H1 (cell line): ENCODE results near the gene AUH. TPM values are rescaled to one million over a fixed set of nuclear protein-coding genes. Genes with fewer than 3 reads are reported as not detected.

ENCODE experiments used
- CTCF ChIA-PET: fragments of 300-600 bp; sonication (Branson Sonifier 250); formaldehyde crosslinking; loops from one replicate; lab custom pipeline; 2021; ENCODE audit not compliant: partially characterized antibody; lab: Charles Lee
- POLR2A ChIA-PET: fragments of 300-600 bp; sonication (Branson Sonifier 250); formaldehyde crosslinking; loops from one replicate; lab custom pipeline; 2021; ENCODE audit warnings: inconsistent platforms; ENCODE audit not compliant: partially characterized antibody; lab: Charles Lee
- DNase-seq, 2 experiments: peaks; one replicate each; pipeline versions ENCODE4 v3.0.0 to v3.0.0-alpha.2; 2010 to 2022; ENCODE audit warnings: low spot score in 2 of 2, low read depth in 1 of 2, mixed read lengths in 1 of 2
- FAIRE-seq: peaks from 2 replicates; lab custom pipeline; 2011; peaks lifted over from hg19 to GRCh38; lab: Jason Lieb, UNC
- H2AFZ ChIP-seq: 2 replicates; pipeline ENCODE4 v1.8.1; 2012; ENCODE audit warnings: low read length, inconsistent platforms
- H2AK5ac ChIP-seq: 2 replicates; pipeline ENCODE4 v1.6.1; 2013; ENCODE audit warnings: low read depth, low read length
- H2BK120ac ChIP-seq: replicated peaks from 2 replicates; pipeline ENCODE3; 2013; ENCODE audit warnings: low read depth, low read length, inconsistent platforms
- H2BK12ac ChIP-seq: 2 replicates; pipeline ENCODE4 v1.6.1; 2013; ENCODE audit warnings: low read depth, low read length
- H2BK15ac ChIP-seq: 2 replicates; pipeline ENCODE4 v1.6.1; 2013; ENCODE audit warnings: low read length
- H2BK20ac ChIP-seq: 2 replicates; pipeline ENCODE4 v1.6.1; 2013; ENCODE audit warnings: low read length
- H2BK5ac ChIP-seq: 2 replicates; pipeline ENCODE4 v1.6.1; 2013; ENCODE audit warnings: low read depth, low read length
- H3K14ac ChIP-seq: 2 replicates; pipeline ENCODE4 v1.6.1; 2013; ENCODE audit warnings: inconsistent platforms; ENCODE audit not compliant: insufficient read length
- H3K18ac ChIP-seq: 2 replicates; pipeline ENCODE4 v1.6.1; 2013; ENCODE audit warnings: low read length; ENCODE audit errors: extremely low read depth
- H3K23ac ChIP-seq: 2 replicates; pipeline ENCODE4 v1.6.1; 2013; ENCODE audit warnings: inconsistent platforms; ENCODE audit not compliant: insufficient read length
- H3K23me2 ChIP-seq: 2 replicates; pipeline ENCODE4 v1.6.1; 2013; ENCODE audit warnings: low read depth, low read length
- H3K27ac ChIP-seq: 2 replicates; pipeline ENCODE4 v1.6.1; 2011; ENCODE audit warnings: low read depth, low read length, inconsistent platforms
- H3K27me3 ChIP-seq, 4 experiments: replicated peaks in 1 of 4; 1 replicate in 1 of 4; 2 replicates in 3 of 4; pipeline versions ENCODE4 v1.6.1 to v1.8.1; 2011 to 2013; ENCODE audit warnings: low read length in 3 of 4, mild to moderate bottlenecking in 3 of 4, inconsistent platforms in 2 of 4, mixed read lengths in 2 of 4, moderate library complexity in 1 of 4; ENCODE audit not compliant: control insufficient read depth in 3 of 4, insufficient read depth in 3 of 4; ENCODE audit errors: extremely low read depth in 1 of 4
- H3K36me3 ChIP-seq, 4 experiments: 2 replicates each; pipeline versions ENCODE4 v1.6.1 to v1.8.1; 2011 to 2013; ENCODE audit warnings: mild to moderate bottlenecking in 4 of 4, low read length in 3 of 4, moderate library complexity in 2 of 4, control low read depth in 1 of 4, inconsistent platforms in 1 of 4; ENCODE audit not compliant: insufficient read depth in 4 of 4, control insufficient read depth in 2 of 4
- H3K4ac ChIP-seq: replicated peaks from 2 replicates; pipeline ENCODE3; 2013; ENCODE audit warnings: low read length, low read depth, mixed read lengths, inconsistent platforms; ENCODE audit not compliant: insufficient read length
- H3K4me1 ChIP-seq, 4 experiments: replicated peaks in 1 of 4; 1 replicate in 1 of 4; 2 replicates in 3 of 4; pipeline versions ENCODE4 v1.6.1 to v1.8.1; 2011 to 2013; ENCODE audit warnings: low read length in 3 of 4, inconsistent platforms in 2 of 4, mixed read lengths in 1 of 4; ENCODE audit not compliant: insufficient read depth in 4 of 4, control insufficient read depth in 3 of 4
- H3K4me2 ChIP-seq, 2 experiments: 2 replicates each; pipeline versions ENCODE4 v1.6.1 to v1.8.1; 2011 to 2013; ENCODE audit warnings: low read depth in 2 of 2, low read length in 2 of 2, control low read depth in 1 of 2, inconsistent platforms in 1 of 2, mild to moderate bottlenecking in 1 of 2; ENCODE audit not compliant: insufficient read depth in 1 of 2
- H3K4me3 ChIP-seq, 4 experiments: fragments of 200-600, 300-600 bp in 1 of 4; sonication (generic), shearing (Covaris generic), sonication (Bioruptor Twin) in 1 of 4; 2 replicates each; pipeline versions ENCODE4 v1.5.1 to v1.8.1; 2011 to 2016; ENCODE audit warnings: low read length in 4 of 4, low read depth in 3 of 4, control low read depth in 2 of 4, inconsistent platforms in 2 of 4, mild to moderate bottlenecking in 2 of 4, mixed read lengths in 1 of 4, moderate library complexity in 1 of 4; ENCODE audit not compliant: insufficient read depth in 2 of 4; ENCODE audit errors: extremely low read depth in 1 of 4
- H3K56ac ChIP-seq: replicated peaks from 2 replicates; pipeline ENCODE3; 2013; ENCODE audit warnings: low read depth, mild to moderate bottlenecking, mixed read lengths, low read length, inconsistent platforms; ENCODE audit not compliant: insufficient read length
- H3K79me1 ChIP-seq: 2 replicates; pipeline ENCODE4 v1.6.1; 2013; ENCODE audit warnings: low read depth, low read length, control low read depth
- H3K79me2 ChIP-seq, 2 experiments: 2 replicates each; pipeline versions ENCODE4 v1.6.1 to v1.8.1; 2012 to 2013; ENCODE audit warnings: low read length in 2 of 2, mild to moderate bottlenecking in 2 of 2, inconsistent platforms in 1 of 2; ENCODE audit not compliant: insufficient read depth in 2 of 2, control insufficient read depth in 1 of 2
- H3K9ac ChIP-seq, 4 experiments: replicated peaks in 1 of 4; 1 replicate in 1 of 4; 2 replicates in 3 of 4; pipeline versions ENCODE4 v1.6.1 to v1.8.1; 2011 to 2013; ENCODE audit warnings: low read depth in 3 of 4, low read length in 3 of 4, control low read depth in 2 of 4, mild to moderate bottlenecking in 2 of 4, moderate library complexity in 2 of 4, inconsistent platforms in 1 of 4; ENCODE audit errors: extremely low read depth in 1 of 4
- H3K9me3 ChIP-seq, 2 experiments: 2 replicates each; pipeline versions ENCODE4 v1.6.1 to v1.8.1; 2012 to 2013; ENCODE audit warnings: mild to moderate bottlenecking in 2 of 2, moderate library complexity in 2 of 2, control low read depth in 1 of 2, inconsistent platforms in 1 of 2, low read depth in 1 of 2, low read length in 1 of 2, mixed read lengths in 1 of 2; ENCODE audit not compliant: insufficient read depth in 2 of 2
- H4K20me1 ChIP-seq, 2 experiments: replicated peaks in 1 of 2; 2 replicates each; pipeline versions ENCODE3 to v1.8.1; 2011 to 2013; ENCODE audit warnings: inconsistent platforms in 2 of 2, low read length in 2 of 2, mild to moderate bottlenecking in 1 of 2; ENCODE audit not compliant: insufficient read depth in 2 of 2, control insufficient read depth in 1 of 2
- H4K5ac ChIP-seq: 2 replicates; pipeline ENCODE4 v1.6.1; 2013; ENCODE audit warnings: low read length, low read depth, mixed read lengths, inconsistent platforms; ENCODE audit not compliant: insufficient read length
- H4K8ac ChIP-seq: 2 replicates; pipeline ENCODE4 v1.8.0; 2013; ENCODE audit warnings: mild to moderate bottlenecking, moderate library complexity, low read length, inconsistent platforms; ENCODE audit not compliant: insufficient read depth; ENCODE audit errors: extremely low read depth
- H4K91ac ChIP-seq: replicated peaks from 2 replicates; pipeline ENCODE3; 2013; ENCODE audit warnings: low read length, mixed read lengths, inconsistent platforms; ENCODE audit not compliant: insufficient read length
- BCL11A ChIP-seq, 2 experiments: IDR thresholded peaks; one replicate each; pipeline ENCODE4 v1.6.1; 2011; ENCODE audit warnings: low read depth in 2 of 2, low read length in 2 of 2, mild to moderate bottlenecking in 2 of 2
- BRCA1 ChIP-seq: IDR thresholded peaks from 2 replicates; pipeline ENCODE4 v1.6.1; 2012; ENCODE audit warnings: low read depth, low read length, improper control_type of control experiment
- E2F6 ChIP-seq: IDR thresholded peaks from 2 replicates; pipeline ENCODE4 v1.6.1; 2012; ENCODE audit warnings: inconsistent platforms
- EZH2 ChIP-seq: fragments of 200-600 bp; sonication (generic); IDR thresholded peaks from 2 replicates; pipeline ENCODE4 v1.7.1; 2012; ENCODE audit warnings: low read depth, mild to moderate bottlenecking, moderate library complexity, low read length, inconsistent platforms; ENCODE audit not compliant: severe bottlenecking
- HDAC6 ChIP-seq: IDR thresholded peaks from one replicate; pipeline ENCODE4 v1.7.1; 2012; ENCODE audit warnings: low read depth, mild to moderate bottlenecking, inconsistent platforms, low read length, moderate library complexity
- JUN ChIP-seq: IDR thresholded peaks from 2 replicates; pipeline ENCODE4 v1.6.1; 2011; ENCODE audit warnings: low read depth, mild to moderate bottlenecking, improper control_type of control experiment, low read length
- KDM5A ChIP-seq: fragments of 200-600 bp; IDR thresholded peaks from 2 replicates; pipeline ENCODE4 v1.7.1; 2012; ENCODE audit warnings: mild to moderate bottlenecking, low read length, inconsistent platforms, mixed read lengths
- SAP30 ChIP-seq: fragments of 300-600 bp; sonication (generic); IDR thresholded peaks from 2 replicates; pipeline ENCODE4 v1.7.1; 2012; ENCODE audit warnings: low read length, moderate library complexity, mild to moderate bottlenecking, inconsistent platforms; ENCODE audit not compliant: insufficient read depth, insufficient replicate concordance
- SP2 ChIP-seq: IDR thresholded peaks from 2 replicates; pipeline ENCODE4 v1.6.1; 2012; ENCODE audit warnings: mild to moderate bottlenecking, low read length, inconsistent platforms
- TBP ChIP-seq: IDR thresholded peaks from 2 replicates; pipeline ENCODE4 v1.6.1; 2011; ENCODE audit warnings: low read depth, low read length, improper control_type of control experiment
- WGBS, 2 experiments: shearing (Covaris generic) in 1 of 2; methylation state at CpG; one replicate each; pipeline versions ENCODE4 v1.1.6 to v1.1.7; 2013 to 2015; ENCODE audit warnings: low lambda C conversion rate in 2 of 2, mixed read lengths in 2 of 2, inconsistent platforms in 1 of 2, low coverage in 1 of 2, missing lambda C conversion rate in 1 of 2; ENCODE audit not compliant: insufficient replicate concordance in 2 of 2, insufficient coverage in 1 of 2, insufficient read length in 1 of 2; ENCODE audit errors: extremely low coverage in 1 of 2, missing lambda C conversion rate in 1 of 2; 5-methylcytosine and 5-hydroxymethylcytosine counted together
- polyA plus RNA-seq, 7 experiments: library from polyadenylated mRNA; depleted of rRNA in 3 of 7; stranded (reverse) in 5 of 7; unstranded in 2 of 7; fragments of >200 nt in 5 of 7; fragments of 200-250 nt in 2 of 7; gene quantifications; 1 replicate in 5 of 7; 2 replicates in 1 of 7; 4 replicates in 1 of 7; pipeline versions ENCODE4 v1.2.1 to v1.2.3, GENCODE V29; 2011 to 2013; ENCODE audit warnings: missing spikeins in 2 of 7, mixed read lengths in 2 of 7
- total RNA-seq: library from RNA; stranded (reverse); fragmentation: NEBNext Ultra II Directional; extraction: Animal tissue kit (Norgen Biotek cat#: 25700); gene quantifications from 2 replicates; pipeline ENCODE4 v1.2.1, GENCODE V29; 2021

Gene AUH
- total and polyA plus RNA-seq, 2 of the 8 experiments (the other 6 are each of a cell fraction or from before 2014, with no cell fraction given), result 5.8 to 21.9 TPM

- Histone ChIP-seq H4K91ac (no peak overlapping the region), H3K27me3 (no peaks in the 10 kb centered on the region), H3K4me2 (no peak overlapping the region), H2BK12ac (no peak overlapping the region), H3K79me2 (no peaks in the 10 kb centered on the region), H3K18ac (no peak overlapping the region), H3K79me1 (no peaks in the 10 kb centered on the region), H2BK15ac (no peak overlapping the region), H3K14ac (no peak overlapping the region), H2BK120ac (no peak overlapping the region), H3K36me3 (no peaks in the 10 kb centered on the region), H4K20me1 (no peaks in the 10 kb centered on the region), H4K5ac (no peak overlapping the region), H3K56ac (no peak overlapping the region), H3K4ac (no peak overlapping the region), H2AFZ (no peak overlapping the region), H3K9ac (no peak overlapping the region), H4K8ac (no peak overlapping the region), H3K4me1 (no peaks in the 10 kb centered on the region), H3K27ac (no peak overlapping the region), H3K23ac (no peak overlapping the region), H2BK5ac (no peak overlapping the region), H3K4me3 (no peak overlapping the region), H2BK20ac (no peak overlapping the region), H3K23me2 (no peaks in the 10 kb centered on the region), H3K9me3 (peaks cover 0 to 4% of the 10 kb centered on the region in 2 experiments; a peak in 2 of 4 replicates), H2AK5ac (no peak overlapping the region)
- 94% methylated on average over 2 of the region's 2 CpGs; no CpG with 5 or more reads in 1 of the 2 experiments for WGBS, 2 experiments
- POLR2A ChIA-PET, result no interaction called here
- TF ChIP-seq EZH2 (no peak), HDAC6 (no peak), KDM5A (no peak), SAP30 (no peak), JUN (no peak), SP2 (no peak), BRCA1 (no peak), E2F6 (no peak), BCL11A (IDR thresholded peaks at IDR 0.05; ENCODE audit: low read depth in 2 of 2, low read length in 2 of 2) (no peak), TBP (no peak)
- CTCF ChIA-PET, result no interaction called here
- DNase-seq (no peak), FAIRE-seq (no peak)
These were observed 160.9 kb downstream of the AUH start for GRCh38 chr9:91200692-91201336.
